Naive thymus-derived CD8-positive, alpha-beta T cell (primary cell): Measurements from ENCODE around the gene TNK2. TPM values are rescaled to one million over a fixed set of nuclear protein-coding genes. Genes with fewer than 3 reads are reported as not detected.

ENCODE experiments used
- microRNA-seq: library from miRNA; unstranded; fragments of <30 nt; microRNA quantifications from one replicate; pipeline ENCODE4 v1.2.0, GENCODE V29; 2022; ENCODE audit warnings: borderline microRNAs expressed
- polyA plus RNA-seq, 3 donors: library from polyadenylated mRNA; unstranded; fragments of 300-500 nt; fragmentation: Illumina TruSeq; gene quantifications; one replicate each; pipeline ENCODE4 v1.2.3, GENCODE V29; 2021
- total RNA-seq, 8 experiments: library from RNA in 2 of 8; stranded (reverse) in 2 of 8; gene quantifications; one replicate each; pipeline ENCODE4 v1.2.3 and lab custom pipeline; 2021 to 2026

TNK2 gene
- total and polyA plus RNA-seq, 5 experiments from 2014 or later, result 1.3 to 149 (median 2.5) TPM

Small RNA genes lying within 50 kb of the gene (microRNA-seq; reads per million reads assigned to microRNA genes)
- not detected for gene MIR6829

Other genes with a start within 250 kb of the TNK2 start
- 10 to 100 TPM in 1 of 2 experiments, 1 to 10 TPM in 1; 9.0 to 11.7 TPM for gene MUC20, start 187.6 kb downstream of the TNK2 start, total RNA-seq
- gene MUC20, start 187.6 kb downstream of the TNK2 start, polyA plus RNA-seq, result 1 to 10 TPM in 1 of 3 donors, under 1 TPM in 1, not detected in 1; 0.21 to 1.5 TPM
- not detected for gene MUC4, start 96.6 kb downstream of the TNK2 start, total RNA-seq
- not detected for gene MUC4, start 96.6 kb downstream of the TNK2 start, polyA plus RNA-seq
- 10 to 100 TPM; 52.9 to 55.9 TPM for gene TFRC, start 173.5 kb upstream of the TNK2 start, total RNA-seq
- gene TFRC, start 173.5 kb upstream of the TNK2 start, polyA plus RNA-seq, result 10 to 100 TPM in 2 of 3 donors, 1 to 10 TPM in 1; 7.1 to 14.5 (median 10.0) TPM